Neutrophil (primary cell): ENCODE results near the gene GABRB3.

Experiments used
- H3K27ac ChIP-seq: fragments of 200-600 bp; sonication (generic); 2 replicates; pipeline ENCODE4 v1.5.1; 2016; ENCODE audit warnings: mild to moderate bottlenecking, moderate library complexity
- H3K27me3 ChIP-seq: fragments of 200-600 bp; sonication (generic); 2 replicates; pipeline ENCODE4 v1.6.0; 2016; ENCODE audit warnings: mild to moderate bottlenecking
- H3K36me3 ChIP-seq: fragments of 200-600 bp; sonication (generic); 2 replicates; pipeline ENCODE4 v1.5.1; 2017
- H3K4me1 ChIP-seq, 2 experiments: fragments of 200-600 bp in 1 of 2; sonication (generic) in 1 of 2; 1 replicate in 1 of 2; 2 replicates in 1 of 2; pipeline versions ENCODE4 v1.5.1 to v1.6.1; 2013 to 2016; ENCODE audit warnings: low read depth in 1 of 2, low read length in 1 of 2, mild to moderate bottlenecking in 1 of 2, moderate library complexity in 1 of 2; ENCODE audit not compliant: control insufficient read depth in 1 of 2, insufficient read depth in 1 of 2
- H3K4me3 ChIP-seq, 2 experiments: fragments of 200-600 bp in 1 of 2; sonication (generic) in 1 of 2; 1 replicate in 1 of 2; 2 replicates in 1 of 2; pipeline ENCODE4 v1.5.1; 2013 to 2016; ENCODE audit warnings: low read depth in 1 of 2, low read length in 1 of 2, mild to moderate bottlenecking in 1 of 2, moderate library complexity in 1 of 2
- H3K9me3 ChIP-seq: fragments of 200-600 bp; sonication (generic); 2 replicates; pipeline ENCODE4 v1.5.1; 2016
- CTCF ChIP-seq: fragments of 200-600 bp; sonication (generic); IDR thresholded peaks from 2 replicates; pipeline ENCODE4 v1.5.1; 2016; ENCODE audit warnings: antibody characterized with exemption

GABRB3 gene

DNA sequence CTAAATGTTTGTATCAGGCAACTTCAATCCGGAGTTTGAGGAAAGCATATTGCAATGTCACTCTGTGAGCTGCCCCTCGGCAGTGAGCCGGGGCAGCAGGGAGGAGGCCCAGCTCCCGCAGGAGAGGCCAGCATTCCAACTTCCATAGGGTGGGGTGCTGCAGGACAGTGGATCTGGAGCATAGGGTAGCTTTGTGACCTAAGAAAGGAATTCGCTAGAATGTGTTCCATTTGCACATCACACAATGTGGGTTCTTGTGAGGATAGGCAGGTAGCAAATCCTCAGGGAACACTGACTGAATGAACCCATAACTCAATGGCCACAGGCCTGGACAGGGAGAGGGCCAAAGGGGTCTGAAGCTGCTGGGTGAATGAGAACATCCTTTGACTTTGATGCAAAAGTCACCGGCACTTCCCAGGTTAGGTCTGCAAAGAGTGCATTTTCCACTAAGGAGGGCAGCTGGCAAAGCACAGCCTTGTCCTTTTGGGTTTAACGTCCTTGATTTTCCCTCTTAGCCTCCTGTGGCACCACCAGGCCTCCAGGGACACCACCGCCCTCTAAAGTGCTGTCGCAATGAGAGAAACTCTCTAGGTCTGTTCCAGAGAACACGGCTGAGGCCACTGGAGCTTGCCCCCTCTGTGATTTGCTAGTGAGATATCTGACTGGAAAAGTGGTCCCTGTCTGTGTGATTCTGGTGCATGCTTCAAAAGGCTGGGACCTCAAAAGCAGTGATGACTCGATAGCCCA, 36.2 kb downstream of the GABRB3 start:
- no peak for TF ChIP-seq CTCF
- H3K27me3 ChIP-seq, result no peaks in the 10 kb centered on the region
- no peaks in the 10 kb centered on the region for H3K9me3 ChIP-seq
- no peak overlapping the region for H3K27ac ChIP-seq
- H3K4me3 ChIP-seq, result no peak overlapping the region
- no peaks in the 10 kb centered on the region for H3K36me3 ChIP-seq
- H3K4me1 ChIP-seq, result no peaks in the 10 kb centered on the region

GRCh38 chr15:26731965-26732364, 40.9 kb downstream of the GABRB3 start:
- H3K4me1 ChIP-seq, result no peaks in the 10 kb centered on the region
- no peak for TF ChIP-seq CTCF
- no peak overlapping the region for H3K4me3 ChIP-seq
- H3K9me3 ChIP-seq, result no peaks in the 10 kb centered on the region
- no peaks in the 10 kb centered on the region for H3K36me3 ChIP-seq
- no peaks in the 10 kb centered on the region for H3K27me3 ChIP-seq
- H3K27ac ChIP-seq, result no peak overlapping the region

DNA sequence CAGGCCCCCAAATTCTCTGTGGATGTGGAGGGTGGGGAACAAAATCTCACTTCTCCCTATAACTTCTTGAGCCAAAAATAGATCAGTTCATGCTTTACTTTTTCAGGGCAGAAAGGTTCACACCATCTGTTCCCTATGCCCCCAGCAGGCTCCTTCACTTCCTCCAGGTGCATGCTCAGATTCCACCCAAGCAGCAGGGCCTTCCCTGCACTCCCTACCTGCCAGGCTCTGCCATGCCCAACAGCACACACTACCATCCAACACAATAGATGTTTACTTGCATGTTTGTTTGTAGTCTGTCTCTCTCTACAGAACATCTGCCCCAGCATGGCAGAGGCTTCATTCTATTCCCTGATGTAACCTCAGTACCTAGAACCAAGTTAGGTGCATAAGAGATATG, 43.3 kb downstream of the GABRB3 start:
- Histone ChIP-seq H3K36me3 (no peaks in the 10 kb centered on the region), H3K4me1 (no peaks in the 10 kb centered on the region), H3K27ac (no peak overlapping the region), H3K27me3 (no peaks in the 10 kb centered on the region), H3K9me3 (no peaks in the 10 kb centered on the region), H3K4me3 (no peak overlapping the region)
- TF ChIP-seq CTCF, result no peak

GRCh38 chr15:26729030-26729429, 43.8 kb downstream of the GABRB3 start:
- Histone ChIP-seq H3K36me3 (no peaks in the 10 kb centered on the region), H3K4me1 (no peaks in the 10 kb centered on the region), H3K27ac (no peak overlapping the region), H3K4me3 (no peak overlapping the region), H3K27me3 (no peaks in the 10 kb centered on the region), H3K9me3 (no peaks in the 10 kb centered on the region)
- no peak for TF ChIP-seq CTCF

- Histone ChIP-seq H3K36me3 (no peaks in the 10 kb centered on the region), H3K27ac (no peak overlapping the region), H3K27me3 (no peaks in the 10 kb centered on the region), H3K4me1 (no peaks in the 10 kb centered on the region), H3K4me3 (no peak overlapping the region), H3K9me3 (no peaks in the 10 kb centered on the region)
- TF ChIP-seq CTCF, result no peak
Observed at GRCh38 chr15:26724381-26725150, 48.3 kb downstream of the GABRB3 start.
